Endothelial cell of umbilical vein (primary cell): ENCODE data around the gene COL19A1. TPM values are rescaled to one million over a fixed set of nuclear protein-coding genes. Genes with fewer than 3 reads are reported as not detected.
"Not testable (repeated sequence)": the region's sequence is repeated elsewhere in the genome, so short reads cannot be mapped to it uniquely, and the experiment has no call there.

Experiments used
- BruUV-seq: library from RNA; stranded (reverse); fragments of 400-500 nt; replicated peaks from 2 replicates; lab custom pipeline; 2021; lab: Mats Ljungman, UMichigan
- CTCF ChIA-PET: fragments of 300-600, 350-600 bp; sonication (Branson Sonifier 250); formaldehyde crosslinking; loops from one replicate; lab custom pipeline; 2021; ENCODE audit warnings: antibody characterized with exemption, inconsistent platforms; lab: Charles Lee
- POLR2A ChIA-PET: fragments of 300-600, 350-600 bp; sonication (Branson Sonifier 250); formaldehyde crosslinking; loops from one replicate; lab custom pipeline; 2021; ENCODE audit warnings: antibody characterized with exemption, inconsistent platforms; lab: Charles Lee
- DNase-seq: peaks from one replicate; pipeline ENCODE4 v3.0.0-alpha.2; 2011; ENCODE audit warnings: low read depth, low spot score
- FAIRE-seq: peaks from 2 replicates; lab custom pipeline; 2011; peaks lifted over from hg19 to GRCh38; lab: Jason Lieb, UNC
- H2AFZ ChIP-seq: 2 replicates; pipeline ENCODE4 v1.6.0; 2012; ENCODE audit warnings: low read depth, low read length, control low read depth, inconsistent platforms
- H3K27ac ChIP-seq: 2 replicates; pipeline ENCODE4 v1.5.1; 2011; ENCODE audit warnings: low read depth, mild to moderate bottlenecking, control low read depth, low read length, moderate library complexity; ENCODE audit not compliant: insufficient read depth
- H3K27me3 ChIP-seq, 2 experiments: 2 replicates each; pipeline versions ENCODE4 v1.6.0 to v1.6.1; 2011; ENCODE audit warnings: low read length in 2 of 2, mixed read lengths in 1 of 2; ENCODE audit not compliant: control insufficient read depth in 2 of 2, insufficient read depth in 2 of 2
- H3K36me3 ChIP-seq, 2 experiments: 2 replicates in 1 of 2; 3 replicates in 1 of 2; pipeline ENCODE4 v1.5.1; 2011; ENCODE audit warnings: low read length in 2 of 2, mild to moderate bottlenecking in 1 of 2, moderate library complexity in 1 of 2; ENCODE audit not compliant: control insufficient read depth in 2 of 2, insufficient read depth in 2 of 2; ENCODE audit errors: extremely low read depth in 1 of 2
- H3K4me1 ChIP-seq: 3 replicates; pipeline ENCODE4 v1.5.1; 2011; ENCODE audit warnings: mild to moderate bottlenecking, low read length; ENCODE audit not compliant: control insufficient read depth, insufficient read depth; ENCODE audit errors: extremely low read depth
- H3K4me2 ChIP-seq: 2 replicates; pipeline ENCODE4 v1.6.1; 2011; ENCODE audit warnings: low read length, control low read depth, mixed read lengths; ENCODE audit not compliant: insufficient read depth
- H3K4me3 ChIP-seq, 3 experiments: fragments of 200-600 bp in 1 of 3; sonication (generic), shearing (Covaris generic) in 1 of 3; replicated peaks in 1 of 3; 2 replicates each; pipeline ENCODE4 v1.5.1; 2011 to 2016; ENCODE audit warnings: control low read depth in 3 of 3, low read length in 3 of 3, mild to moderate bottlenecking in 2 of 3, inconsistent platforms in 1 of 3, low read depth in 1 of 3, moderate library complexity in 1 of 3; ENCODE audit not compliant: insufficient read depth in 1 of 3
- H3K79me2 ChIP-seq: 2 replicates; pipeline ENCODE4 v1.6.0; 2012; ENCODE audit warnings: low read length, inconsistent platforms; ENCODE audit not compliant: control insufficient read depth, insufficient read depth
- H3K9ac ChIP-seq: replicated peaks from 2 replicates; pipeline ENCODE3; 2011; ENCODE audit warnings: low read length, control low read depth; ENCODE audit not compliant: insufficient read depth; ENCODE audit errors: extremely low read depth
- H3K9me1 ChIP-seq: replicated peaks from 3 replicates; pipeline ENCODE4 v1.6.0; 2011; ENCODE audit warnings: mild to moderate bottlenecking, low read length; ENCODE audit not compliant: control insufficient read depth, insufficient read depth; ENCODE audit errors: extremely low read depth
- H3K9me3 ChIP-seq: replicated peaks from 2 replicates; pipeline ENCODE4 v1.5.1; 2012; ENCODE audit warnings: low read length, inconsistent platforms; ENCODE audit not compliant: control insufficient read depth, insufficient read depth
- H4K20me1 ChIP-seq: replicated peaks from 2 replicates; pipeline ENCODE3; 2011; ENCODE audit warnings: mild to moderate bottlenecking, low read length; ENCODE audit not compliant: control insufficient read depth, insufficient read depth; ENCODE audit errors: extremely low read depth
- FOS ChIP-seq: IDR thresholded peaks from 2 replicates; pipeline ENCODE4 v1.6.1; 2011; ENCODE audit warnings: mild to moderate bottlenecking, low read length, moderate library complexity, borderline replicate concordance; ENCODE audit not compliant: insufficient read depth
- GATA2 ChIP-seq: IDR thresholded peaks from 2 replicates; pipeline ENCODE4 v1.7.0; 2011; ENCODE audit warnings: low read depth, mild to moderate bottlenecking, moderate library complexity, mixed read lengths, low read length; ENCODE audit not compliant: insufficient read length, insufficient read depth
- JUN ChIP-seq: IDR thresholded peaks from 2 replicates; pipeline ENCODE4 v1.6.1; 2011; ENCODE audit warnings: borderline replicate concordance, low read depth; ENCODE audit not compliant: insufficient read length, insufficient read depth
- dilution Hi-C: fragments of 300-500 bp; cut with MboI; formaldehyde crosslinking; loops from one replicate; pipeline ENCODE4 v1.15.0; 2019; ENCODE audit warnings: low sequenced_read_pairs; ENCODE audit not compliant: extremely low pct_ligation_motif_present
- intact Hi-C: fragments of 100-400 bp; cut with micrococcal nuclease; formaldehyde crosslinking; loops from one replicate; pipeline ENCODE4 v1.10.0; 2022
- polyA plus RNA-seq, 4 experiments: library from polyadenylated mRNA; depleted of rRNA in 3 of 4; stranded (reverse) in 3 of 4; unstranded in 1 of 4; fragments of >200 nt; gene quantifications; 2 replicates each; pipeline versions ENCODE4 v1.2.1 to v1.2.3, GENCODE V29; 2011 to 2012; ENCODE audit warnings: missing spikeins in 1 of 4
- total RNA-seq: library from RNA; stranded (reverse); gene quantifications from 2 replicates; pipeline ENCODE4 v1.2.3, GENCODE V29; 2021

COL19A1 gene
- total and polyA plus RNA-seq, 2 donors (not counting 3 experiments of a cell fraction or from before 2014, with no cell fraction given), result not detected

GRCh38 chr6:70023201-70023600 is 156.8 kb downstream of the COL19A1 start:
- H3K4me3 ChIP-seq, H3K36me3 ChIP-seq, CTCF ChIA-PET, H3K79me2 ChIP-seq, H3K27me3 ChIP-seq, H2AFZ ChIP-seq, H3K4me2 ChIP-seq, H3K4me1 ChIP-seq, H3K9me3 ChIP-seq, H3K9me1 ChIP-seq, H3K27ac ChIP-seq, dilution Hi-C loops, FAIRE-seq, H4K20me1 ChIP-seq, DNase-seq, intact Hi-C loops, H3K9ac ChIP-seq, POLR2A ChIA-PET, BruUV-seq: not testable (repeated sequence)

- Histone ChIP-seq H3K27ac (no peak overlapping the region), H4K20me1 (no peaks in the 10 kb centered on the region), H3K4me1 (no peaks in the 10 kb centered on the region), H2AFZ (no peak overlapping the region), H3K9me1 (no peaks in the 10 kb centered on the region), H3K27me3 (no peaks in the 10 kb centered on the region), H3K4me2 (no peak overlapping the region), H3K9ac (no peak overlapping the region), H3K4me3 (no peak overlapping the region), H3K36me3 (no peaks in the 10 kb centered on the region), H3K79me2 (no peaks in the 10 kb centered on the region), H3K9me3 (no peaks in the 10 kb centered on the region)
- TF ChIP-seq FOS (no peak), GATA2 (no peak), JUN (no peak)
- dilution Hi-C loops, result no loop called here
- DNase-seq (no peak), FAIRE-seq (no peak)
- POLR2A ChIA-PET, result no interaction called here
- CTCF ChIA-PET, result no interaction called here
- intact Hi-C loops, result no loop called here
- no TSS peak for BruUV-seq
Measured at GRCh38 chr6:70028246-70028645, 161.9 kb downstream of the COL19A1 start.
